Measurements from ENCODE around the gene HNRNPH3. TPM values are rescaled to one million over a fixed set of nuclear protein-coding genes. Genes with fewer than 3 reads are reported as not detected.
"Not testable (repeated sequence)": the region's sequence is repeated elsewhere in the genome, so short reads cannot be mapped to it uniquely, and the experiment has no call there.

The HNRNPH3 gene
- total and polyA plus RNA-seq, 2 donors (not counting 1 experiment from before 2014, with no cell fraction given) = 23.6 to 124 TPM

DNA sequence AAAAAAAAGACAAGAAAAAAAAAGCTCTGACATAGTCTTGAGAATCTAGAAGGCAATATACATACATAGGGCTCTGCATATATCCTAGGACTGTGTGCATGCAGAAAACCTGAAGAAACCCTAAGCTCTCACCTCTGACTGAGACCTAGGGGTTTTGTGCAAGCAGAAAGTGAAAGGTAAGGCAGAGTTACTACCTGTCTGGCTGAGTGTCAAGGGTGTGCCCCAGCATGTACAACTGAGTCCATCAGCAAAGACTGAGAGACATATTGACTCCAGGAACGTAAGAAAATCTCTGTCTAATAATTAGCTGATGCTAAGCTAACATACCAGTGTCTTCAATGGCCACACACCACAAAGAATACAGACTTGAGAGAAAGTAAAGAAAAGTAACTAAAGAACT is 16.3 kb upstream of the HNRNPH3 start:
- H3K9me3 Mint-ChIP-seq (ENCODE audit: insufficient read depth) = peaks cover 7% of the 10 kb centered on the region
- H2AFZ ChIP-seq (ENCODE audit: insufficient read depth, low read depth, low read length, poor library complexity, severe bottlenecking) = no peak overlapping the region
- no peak overlapping the region for H3K27ac Mint-ChIP-seq
- ChIA-PET CTCF (interaction anchor here (5.2 kb wide), 1 partner anchor 14 kb away, joined by 34 read pairs; no protein-coding TSS in a partner anchor), POLR2A (no interaction called here)
- intact Hi-C loops (cut with micrococcal nuclease) = no loop called here
- H3K27ac ChIP-seq (ENCODE audit: low read length in 2 of 2) = no peak overlapping the region
- no peaks in the 10 kb centered on the region for H3K79me2 ChIP-seq (ENCODE audit: control insufficient read depth, insufficient read depth, low read length)
- peaks cover 4 to 19% (median 17%) of the 10 kb centered on the region in 3 donors for H3K9me3 ChIP-seq (ENCODE audit: control extremely low read depth in 1 of 3, control insufficient read depth in 2 of 3, insufficient read depth in 1 of 3, low read length in 2 of 3)
- no peak overlapping the region for H3K4me2 ChIP-seq (replicated peaks; ENCODE audit: low read depth, low read length, poor library complexity, severe bottlenecking)
- H3K4me1 ChIP-seq (ENCODE audit: control insufficient read depth in 2 of 2, insufficient read depth in 2 of 2, low read length in 2 of 2) = no peaks in the 10 kb centered on the region
- ATAC-seq (ENCODE audit: low read depth) = no peak
- no peak overlapping the region for H3K4me3 ChIP-seq (ENCODE audit: control extremely low read depth in 1 of 5, extremely low read depth in 1 of 5, insufficient read depth in 1 of 5, low read depth in 2 of 5, low read length in 4 of 5)
- H3K4me1 Mint-ChIP-seq = peaks cover 2% of the 10 kb centered on the region
- no peaks in the 10 kb centered on the region for H3K36me3 ChIP-seq (replicated peaks in 1 of 2; ENCODE audit: control extremely low read depth in 1 of 2, control insufficient read depth in 1 of 2, extremely low read depth in 1 of 2, insufficient read depth in 2 of 2, low read length in 1 of 2)
- whole genome bisulfite sequencing (ENCODE audit: insufficient coverage) = 80% methylated on average over 1 of the region's 1 CpG
- no peaks in the 10 kb centered on the region for H4K20me1 ChIP-seq (ENCODE audit: control insufficient read depth, insufficient read depth, low read length, poor library complexity, severe bottlenecking)
- peaks cover 0 to 2% (median 0%) of the 10 kb centered on the region in 4 experiments for H3K27me3 ChIP-seq (replicated peaks in 1 of 4; ENCODE audit: control extremely low read depth in 1 of 4, control insufficient read depth in 3 of 4, insufficient read depth in 4 of 4, low read length in 3 of 4)
- no peaks in the 10 kb centered on the region for H3K27me3 Mint-ChIP-seq
- no peak for DNase-seq
- H3K9ac ChIP-seq (ENCODE audit: low read length) = no peak overlapping the region
- no peak overlapping the region for H3K4me3 Mint-ChIP-seq
- TF ChIP-seq CTCF (IDR thresholded peaks at IDR 0.05) (no peak), EZH2 (IDR thresholded peaks at IDR 0.05; ENCODE audit: borderline replicate concordance, insufficient read depth, low read depth, low read length, poor library complexity, severe bottlenecking) (no peak)

- peaks cover 4 to 19% (median 17%) of the 10 kb centered on the region in 3 donors for H3K9me3 ChIP-seq (ENCODE audit: control extremely low read depth in 1 of 3, control insufficient read depth in 2 of 3, insufficient read depth in 1 of 3, low read length in 2 of 3)
- intact Hi-C loops (cut with micrococcal nuclease) = no loop called here
- TF ChIP-seq EZH2 (IDR thresholded peaks at IDR 0.05; ENCODE audit: borderline replicate concordance, insufficient read depth, low read depth, low read length, poor library complexity, severe bottlenecking) (no peak), CTCF (IDR thresholded peaks at IDR 0.05) (no peak)
- POLR2A ChIA-PET = no interaction called here
- no peaks in the 10 kb centered on the region for H3K36me3 ChIP-seq (replicated peaks in 1 of 2; ENCODE audit: control extremely low read depth in 1 of 2, control insufficient read depth in 1 of 2, extremely low read depth in 1 of 2, insufficient read depth in 2 of 2, low read length in 1 of 2)
- H3K79me2 ChIP-seq (ENCODE audit: control insufficient read depth, insufficient read depth, low read length) = no peaks in the 10 kb centered on the region
- H3K4me2 ChIP-seq (replicated peaks; ENCODE audit: low read depth, low read length, poor library complexity, severe bottlenecking) = no peak overlapping the region
- Mint-ChIP-seq H3K4me3 (no peak overlapping the region), H3K4me1 (peaks cover 2% of the 10 kb centered on the region), H3K27ac (no peak overlapping the region), H3K9me3 (ENCODE audit: insufficient read depth) (peaks cover 7% of the 10 kb centered on the region), H3K27me3 (no peaks in the 10 kb centered on the region)
- no peak overlapping the region for H3K27ac ChIP-seq (ENCODE audit: low read length in 2 of 2)
- ATAC-seq (ENCODE audit: low read depth) (no peak), DNase-seq (no peak)
- no peak overlapping the region for H3K4me3 ChIP-seq (ENCODE audit: control extremely low read depth in 1 of 5, extremely low read depth in 1 of 5, insufficient read depth in 1 of 5, low read depth in 2 of 5, low read length in 4 of 5)
- H2AFZ ChIP-seq (ENCODE audit: insufficient read depth, low read depth, low read length, poor library complexity, severe bottlenecking) = no peak overlapping the region
- WGBS (ENCODE audit: insufficient coverage) = no CpG with 5 or more reads among the region's 1 CpG
- H3K4me1 ChIP-seq (ENCODE audit: control insufficient read depth in 2 of 2, insufficient read depth in 2 of 2, low read length in 2 of 2) = no peaks in the 10 kb centered on the region
- no peaks in the 10 kb centered on the region for H4K20me1 ChIP-seq (ENCODE audit: control insufficient read depth, insufficient read depth, low read length, poor library complexity, severe bottlenecking)
- no peak overlapping the region for H3K9ac ChIP-seq (ENCODE audit: low read length)
- peaks cover 0 to 2% (median 0%) of the 10 kb centered on the region in 4 experiments for H3K27me3 ChIP-seq (replicated peaks in 1 of 4; ENCODE audit: control extremely low read depth in 1 of 4, control insufficient read depth in 3 of 4, insufficient read depth in 4 of 4, low read length in 3 of 4)
- CTCF ChIA-PET = interaction anchor here (1.2 kb wide), 1 partner anchor 17 kb away, joined by 5 read pairs; no protein-coding TSS in a partner anchor
Observed at GRCh38 chr10:68318331-68319059, 13.4 kb upstream of the HNRNPH3 start.

- WGBS (ENCODE audit: insufficient coverage) = 100% methylated on average over 3 of the region's 4 CpGs
- H3K79me2 ChIP-seq (ENCODE audit: control insufficient read depth, insufficient read depth, low read length); DNase-seq; H3K9me3 ChIP-seq (ENCODE audit: control extremely low read depth in 1 of 3, control insufficient read depth in 2 of 3, insufficient read depth in 1 of 3, low read length in 2 of 3); H3K4me1 Mint-ChIP-seq; H3K4me3 ChIP-seq (ENCODE audit: control extremely low read depth in 1 of 5, extremely low read depth in 1 of 5, insufficient read depth in 1 of 5, low read depth in 2 of 5, low read length in 4 of 5); H3K4me3 Mint-ChIP-seq; H3K36me3 ChIP-seq (replicated peaks in 1 of 2; ENCODE audit: control extremely low read depth in 1 of 2, control insufficient read depth in 1 of 2, extremely low read depth in 1 of 2, insufficient read depth in 2 of 2, low read length in 1 of 2); H3K27ac Mint-ChIP-seq; ATAC-seq (ENCODE audit: low read depth); H3K4me2 ChIP-seq (replicated peaks; ENCODE audit: low read depth, low read length, poor library complexity, severe bottlenecking); H4K20me1 ChIP-seq (ENCODE audit: control insufficient read depth, insufficient read depth, low read length, poor library complexity, severe bottlenecking); POLR2A ChIA-PET; H3K9me3 Mint-ChIP-seq (ENCODE audit: insufficient read depth); intact Hi-C loops (cut with micrococcal nuclease); H3K27me3 Mint-ChIP-seq; H2AFZ ChIP-seq (ENCODE audit: insufficient read depth, low read depth, low read length, poor library complexity, severe bottlenecking); H3K27me3 ChIP-seq (replicated peaks in 1 of 4; ENCODE audit: control extremely low read depth in 1 of 4, control insufficient read depth in 3 of 4, insufficient read depth in 4 of 4, low read length in 3 of 4); H3K27ac ChIP-seq (ENCODE audit: low read length in 2 of 2); H3K9ac ChIP-seq (ENCODE audit: low read length): not testable (repeated sequence)
- CTCF ChIA-PET = interaction anchor here (1.1 to 1.7 kb wide), 3 partner anchors 23 to 468 kb away, joined by 3 to 6 read pairs (median 5); no protein-coding TSS in a partner anchor
- H3K4me1 ChIP-seq (ENCODE audit: control insufficient read depth in 2 of 2, insufficient read depth in 2 of 2, low read length in 2 of 2) = peaks cover 8 to 11% of the 10 kb centered on the region in 2 donors
Observed at GRCh38 chr10:68324396-68324795, 7.5 kb upstream of the HNRNPH3 start.
